ENCODE results near the gene VPS13C.
"Not testable (repeated sequence)": the region's sequence is repeated elsewhere in the genome, so short reads cannot be mapped to it uniquely, and the experiment has no call there.

VPS13C gene

DNA sequence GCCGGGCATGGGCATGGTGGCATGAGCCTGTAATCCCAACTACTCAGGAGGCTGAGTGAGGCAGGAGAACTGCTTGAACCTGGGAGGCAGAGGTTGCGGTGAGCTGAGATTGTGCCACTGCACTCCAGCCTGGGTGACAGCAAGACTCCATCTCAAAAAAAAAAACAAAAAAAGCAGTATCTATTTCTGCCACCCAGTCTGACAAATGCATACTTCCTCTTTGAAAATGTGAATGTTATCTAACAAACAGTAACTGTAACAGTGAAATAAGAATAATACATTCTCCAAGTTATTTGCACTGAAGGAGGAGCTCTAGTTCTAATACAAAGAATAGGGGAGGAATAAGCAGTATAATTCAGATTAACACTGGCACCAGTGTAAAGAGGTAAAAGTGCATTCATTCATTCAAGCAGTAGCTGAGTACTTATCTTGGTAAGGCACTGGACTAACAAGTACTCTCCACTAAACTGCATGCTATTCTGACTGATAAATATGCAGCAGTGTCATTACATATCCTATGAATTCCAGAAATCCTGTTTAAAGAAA is 12.9 kb downstream of the VPS13C start:
- in situ Hi-C loops (cut with MboI; ENCODE audit: low sequenced_read_pairs), result no loop called here

DNA sequence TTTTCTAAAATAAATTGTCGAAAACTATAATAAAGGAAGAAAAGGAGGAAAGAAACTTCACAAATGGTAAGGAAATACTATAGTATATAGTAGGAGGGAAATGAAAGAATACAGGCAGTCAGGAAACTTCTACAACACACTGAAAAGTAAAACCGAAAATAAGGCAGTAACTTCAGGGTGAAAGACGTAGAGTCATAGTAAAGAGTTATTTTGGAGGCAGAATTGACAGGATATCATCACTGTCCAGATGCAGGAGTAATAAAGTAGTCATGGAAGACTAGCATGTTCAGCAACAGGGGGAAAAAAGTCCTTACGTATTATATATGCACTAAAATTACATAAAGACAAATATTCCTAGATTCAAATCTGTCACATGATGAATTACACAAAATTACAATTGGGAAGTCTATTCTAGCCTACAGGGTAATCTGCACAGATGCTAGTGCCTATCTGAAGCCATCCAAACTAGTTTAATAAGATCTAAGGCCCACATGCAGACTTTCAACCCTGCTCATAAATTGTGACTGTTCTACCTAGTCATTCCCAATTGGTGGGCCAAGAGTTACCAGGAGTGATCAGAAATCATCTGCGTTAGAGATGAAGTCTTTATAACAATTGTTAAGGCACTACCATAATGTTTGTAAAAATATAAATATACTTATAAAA is 14.0 kb downstream of the VPS13C start:
- in situ Hi-C loops (cut with MboI; ENCODE audit: low sequenced_read_pairs), result no loop called here

DNA sequence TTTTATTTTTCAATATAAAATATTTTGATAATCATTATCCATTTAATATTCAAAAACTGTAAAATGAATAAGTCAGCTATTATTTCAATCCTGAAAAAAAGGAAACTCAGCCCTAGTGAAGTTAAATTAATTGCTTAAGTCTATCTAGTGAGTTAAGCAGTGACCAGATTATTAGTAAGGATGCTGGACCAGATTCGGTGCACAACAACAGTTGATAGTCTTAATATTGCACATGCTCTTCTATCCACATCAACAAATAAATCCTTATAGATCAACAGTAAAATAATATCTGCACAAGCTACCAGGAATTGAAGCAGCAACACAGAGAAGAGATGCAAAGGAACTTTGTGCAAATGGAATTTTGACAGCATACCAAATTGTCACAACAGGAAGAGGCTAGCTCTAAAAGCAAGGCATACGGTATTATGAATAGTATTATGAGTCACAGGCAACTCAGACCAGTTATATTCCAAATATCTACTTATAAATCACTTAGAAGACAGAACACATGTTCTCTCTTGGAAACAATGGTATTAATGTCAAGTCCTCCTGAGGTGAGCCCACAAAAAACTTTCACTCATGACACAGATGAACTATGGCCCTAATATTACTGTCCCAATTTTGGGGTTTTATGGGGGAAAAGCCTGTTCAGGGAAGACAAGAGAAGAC is 24.9 kb downstream of the VPS13C start:
- in situ Hi-C loops (cut with MboI; ENCODE audit: low sequenced_read_pairs), result no loop called here

DNA sequence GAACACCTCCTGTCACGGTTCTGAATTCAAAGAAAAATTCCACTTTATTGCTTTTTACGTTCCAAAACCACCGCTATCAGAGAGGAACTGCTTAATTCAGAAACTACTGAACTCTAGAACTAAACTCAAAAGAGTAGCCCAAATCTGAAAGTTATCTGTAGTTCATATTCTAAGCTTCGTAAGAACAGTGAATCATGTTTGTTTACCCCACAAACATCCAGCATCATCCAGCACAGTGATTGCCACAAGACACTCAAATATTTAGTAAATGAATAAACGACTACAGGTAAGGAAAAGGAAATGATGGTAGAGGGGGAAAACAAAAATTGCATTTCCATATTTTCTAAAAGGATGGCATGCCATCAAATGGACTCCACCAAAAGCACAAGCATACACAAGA is 32.3 kb downstream of the VPS13C start:
- in situ Hi-C loops (cut with MboI; ENCODE audit: low sequenced_read_pairs), result no loop called here

DNA sequence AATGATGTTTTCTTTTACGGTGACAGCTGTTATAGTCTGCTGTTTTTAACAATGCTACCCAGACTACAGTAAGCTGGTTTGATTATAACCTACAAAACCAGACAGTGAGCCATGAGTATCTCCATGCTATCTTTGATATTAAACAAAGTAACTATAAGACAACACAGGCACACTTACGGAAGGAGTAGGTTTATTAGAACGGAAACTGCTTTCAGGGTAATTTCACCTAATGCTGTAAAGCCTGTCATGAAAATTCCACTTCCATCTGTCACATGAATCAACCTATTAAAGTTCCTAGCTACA is 33.0 kb downstream of the VPS13C start:
- in situ Hi-C loops (cut with MboI; ENCODE audit: low sequenced_read_pairs), result no loop called here

DNA sequence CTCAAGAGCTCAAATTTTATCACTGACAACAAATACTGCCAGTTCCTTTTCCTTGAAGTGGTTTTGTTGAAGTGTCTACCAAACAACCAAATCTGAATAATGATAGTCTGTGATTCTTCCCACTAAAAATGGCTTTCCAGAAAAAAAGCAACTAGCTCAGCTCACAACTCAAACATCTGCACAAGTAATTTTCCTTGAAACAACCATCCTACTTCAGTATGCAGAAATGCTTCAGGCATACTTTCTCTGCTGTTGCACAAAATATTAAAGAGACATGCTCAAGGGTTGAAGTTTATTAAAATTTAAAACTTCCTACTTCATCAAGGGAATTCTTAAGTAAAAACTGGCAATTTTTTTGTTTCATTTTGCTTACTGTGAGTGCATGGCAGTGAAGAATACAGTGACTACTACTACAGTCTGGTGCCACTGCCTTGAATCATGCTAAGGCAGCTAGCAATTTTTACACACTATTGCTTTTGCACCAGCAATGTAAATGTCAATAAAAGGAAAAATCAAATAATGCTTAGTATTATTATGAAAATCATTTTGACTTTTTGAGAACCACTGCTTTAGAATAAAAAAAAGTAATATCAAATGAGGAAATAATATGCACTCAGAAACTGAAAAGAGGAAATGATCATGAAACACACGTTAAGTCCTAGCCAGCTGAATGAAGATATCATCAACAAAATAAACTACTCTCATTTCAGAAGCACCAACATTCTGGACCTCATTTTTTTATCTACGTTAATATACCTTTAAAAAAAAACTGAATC is 33.6 kb downstream of the VPS13C start:
- in situ Hi-C loops (cut with MboI; ENCODE audit: low sequenced_read_pairs), result no loop called here

DNA sequence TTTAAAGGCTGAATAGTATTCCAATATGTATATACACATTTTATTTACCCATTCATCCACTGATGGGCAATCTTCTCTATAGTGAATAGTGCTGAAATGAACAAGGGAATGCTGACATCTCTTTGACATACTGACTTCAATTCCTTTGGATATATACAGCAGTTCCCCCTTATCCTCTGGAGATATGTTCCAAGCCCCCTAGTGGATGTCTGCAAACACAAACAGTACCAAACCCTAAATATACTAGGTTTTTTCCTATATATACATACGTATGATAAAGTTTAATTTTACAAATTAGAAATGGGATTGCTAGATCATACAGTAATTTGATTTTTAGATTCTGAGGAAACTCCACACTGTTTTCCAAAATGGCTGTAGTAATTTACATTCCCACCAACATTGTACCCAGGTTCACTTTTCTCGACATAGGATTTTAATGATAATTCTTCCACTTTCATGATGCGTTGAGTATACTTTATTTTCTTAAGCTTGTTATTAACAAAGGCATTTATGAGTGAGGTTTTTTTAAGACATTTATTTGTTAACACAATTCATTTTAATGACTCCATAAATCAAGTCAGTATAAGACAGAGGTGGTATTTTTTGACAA is 38.2 kb downstream of the VPS13C start:
- in situ Hi-C loops (cut with MboI; ENCODE audit: low sequenced_read_pairs), result no loop called here

DNA sequence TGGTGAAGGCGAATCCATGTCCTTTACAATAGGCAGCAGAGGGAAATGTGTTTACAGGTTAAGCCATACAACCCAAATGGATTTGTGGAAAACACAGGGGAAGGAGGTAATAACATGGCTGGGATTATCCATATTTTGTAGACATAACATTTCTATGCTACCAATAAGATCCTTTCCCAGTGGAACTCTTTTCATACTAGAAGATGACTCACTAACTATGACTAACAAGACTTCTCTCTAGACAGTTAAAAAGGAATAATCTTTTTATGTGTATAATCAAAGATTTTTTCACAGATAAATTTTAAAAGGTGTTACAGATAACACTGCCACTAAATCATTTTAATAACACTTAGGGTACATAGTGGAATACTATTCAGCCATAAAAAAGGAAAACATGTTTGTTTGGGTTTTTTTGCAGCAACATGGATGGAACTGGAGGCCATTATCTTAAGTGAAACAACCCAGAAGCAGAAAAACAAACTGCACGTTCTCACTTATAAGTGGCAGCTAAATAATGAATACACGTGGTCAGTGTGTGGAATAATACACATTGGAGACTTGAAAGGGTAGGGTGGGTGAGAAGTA is 39.6 kb downstream of the VPS13C start:
- in situ Hi-C loops (cut with MboI; ENCODE audit: low sequenced_read_pairs), result no loop called here

DNA sequence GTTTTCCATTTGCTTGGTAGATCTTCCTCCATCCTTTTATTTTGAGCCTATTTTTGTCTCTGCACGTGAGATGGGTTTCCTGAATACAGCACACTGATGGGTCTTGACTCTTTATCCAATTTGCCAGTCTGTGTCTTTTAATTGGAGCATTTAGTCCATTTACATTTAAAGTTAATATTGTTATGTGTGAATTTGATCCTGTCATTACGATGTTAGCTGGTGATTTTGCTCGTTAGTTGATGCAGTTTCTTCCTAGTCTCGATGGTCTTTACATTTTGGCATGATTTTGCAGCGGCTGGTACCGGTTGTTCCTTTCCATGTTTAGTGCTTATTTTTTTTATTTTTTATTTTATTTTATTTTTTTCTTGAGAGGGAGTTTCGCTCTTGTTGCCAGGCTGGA is 54.9 kb downstream of the VPS13C start:
- in situ Hi-C loops (cut with MboI; ENCODE audit: low sequenced_read_pairs), result not testable (repeated sequence)

DNA sequence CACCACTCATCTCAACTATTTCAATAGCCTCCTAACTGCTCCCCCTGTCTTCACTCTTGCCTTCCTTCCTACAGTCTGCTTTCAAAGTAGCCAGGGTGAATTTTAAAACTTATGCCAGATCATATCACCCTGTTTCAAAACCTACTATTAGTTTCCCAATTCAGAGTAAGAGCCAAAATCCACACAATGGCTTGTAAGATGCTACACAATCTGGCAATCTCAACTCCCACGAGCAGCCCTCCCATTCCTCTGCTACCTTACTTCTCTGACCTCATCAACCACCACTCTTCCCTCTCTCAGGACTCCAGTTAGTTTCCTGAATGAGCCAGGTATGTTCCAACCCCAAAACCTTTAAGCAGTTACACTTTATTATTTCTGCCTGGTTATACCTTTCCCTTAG is 62.5 kb downstream of the VPS13C start:
- in situ Hi-C loops (cut with MboI; ENCODE audit: low sequenced_read_pairs), result no loop called here

DNA sequence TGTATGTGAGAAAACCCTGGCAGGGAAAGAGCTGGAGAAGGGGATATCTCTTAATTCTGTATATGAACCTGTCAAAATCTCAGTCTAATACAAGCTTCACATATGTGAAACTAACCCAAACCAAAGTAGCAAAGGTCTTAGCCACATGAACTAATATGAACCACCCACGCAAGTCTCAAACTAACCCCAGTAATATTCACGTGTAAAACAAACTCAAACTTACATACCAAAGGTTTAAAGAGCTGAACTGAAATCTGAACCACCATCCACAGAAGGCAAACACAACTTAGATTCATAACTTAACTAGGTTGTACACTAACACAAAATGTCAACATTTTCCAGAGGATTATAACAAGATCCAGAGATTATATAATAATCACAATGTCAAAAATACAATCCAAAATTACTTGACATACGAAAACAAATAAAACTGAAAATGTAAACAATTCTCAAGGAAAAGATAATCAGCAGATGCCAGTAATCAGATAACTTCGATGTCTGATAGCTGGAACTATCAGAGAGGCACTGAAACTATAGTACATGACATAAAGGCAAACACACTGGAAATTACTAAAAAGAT is 64.1 kb downstream of the VPS13C start:
- in situ Hi-C loops (cut with MboI; ENCODE audit: low sequenced_read_pairs), result no loop called here

DNA sequence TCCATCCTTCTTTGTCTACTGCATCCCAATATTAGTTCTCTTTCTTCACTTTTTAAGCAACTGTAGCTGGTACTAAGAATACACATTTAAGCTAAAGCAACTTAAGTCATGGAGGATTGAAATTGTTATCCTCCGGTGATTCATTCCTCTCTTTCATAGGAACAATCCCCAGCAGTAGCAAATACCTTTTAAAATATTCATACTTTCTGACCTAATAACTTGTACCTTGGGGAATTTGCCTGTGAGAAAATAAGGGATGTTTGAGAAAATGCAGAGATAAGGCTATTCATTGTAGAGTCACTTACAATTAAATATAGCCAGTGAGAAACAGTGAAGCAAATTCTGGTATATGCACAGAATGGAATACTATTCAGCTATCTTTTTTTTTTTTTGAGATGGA is 66.0 kb downstream of the VPS13C start:
- in situ Hi-C loops (cut with MboI; ENCODE audit: low sequenced_read_pairs), result no loop called here

DNA sequence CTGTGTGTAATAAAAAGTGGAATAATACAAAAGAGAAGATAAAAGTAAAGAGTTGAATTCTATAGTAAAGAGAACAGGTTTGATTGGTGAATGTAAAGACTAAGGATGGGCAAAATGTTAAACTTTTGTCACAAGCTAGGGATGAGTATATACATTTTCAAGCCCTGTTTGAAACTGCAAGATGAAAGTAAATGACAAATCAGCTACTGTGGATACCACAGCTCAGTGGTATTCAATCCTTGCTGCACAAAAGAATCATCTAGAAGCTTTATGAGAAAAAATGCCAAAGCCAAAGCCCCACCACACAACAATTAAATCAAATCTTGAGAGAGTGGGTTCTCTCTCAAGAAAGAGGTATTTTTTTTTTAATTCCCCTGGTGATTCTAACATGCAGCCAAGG is 67.7 kb downstream of the VPS13C start:
- in situ Hi-C loops (cut with MboI; ENCODE audit: low sequenced_read_pairs), result no loop called here

DNA sequence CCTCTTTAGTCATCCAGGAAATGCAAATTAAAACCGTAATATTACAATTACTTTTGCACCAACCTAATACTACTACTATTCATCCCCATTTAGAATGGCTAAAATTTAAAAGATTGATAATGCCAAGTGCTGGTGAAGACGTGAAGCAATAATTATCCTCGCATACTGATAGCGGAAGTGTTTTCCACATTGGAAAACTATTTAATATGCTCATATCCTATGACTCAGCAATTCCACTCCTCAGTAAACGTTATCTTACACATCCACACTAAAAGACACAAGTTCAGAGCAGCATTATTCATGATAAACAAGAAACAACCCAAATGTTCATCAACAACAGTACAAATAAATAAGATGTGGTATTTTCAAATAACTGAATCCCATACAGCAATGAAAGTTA is 70.6 kb downstream of the VPS13C start:
- in situ Hi-C loops (cut with MboI; ENCODE audit: low sequenced_read_pairs), result no loop called here

DNA sequence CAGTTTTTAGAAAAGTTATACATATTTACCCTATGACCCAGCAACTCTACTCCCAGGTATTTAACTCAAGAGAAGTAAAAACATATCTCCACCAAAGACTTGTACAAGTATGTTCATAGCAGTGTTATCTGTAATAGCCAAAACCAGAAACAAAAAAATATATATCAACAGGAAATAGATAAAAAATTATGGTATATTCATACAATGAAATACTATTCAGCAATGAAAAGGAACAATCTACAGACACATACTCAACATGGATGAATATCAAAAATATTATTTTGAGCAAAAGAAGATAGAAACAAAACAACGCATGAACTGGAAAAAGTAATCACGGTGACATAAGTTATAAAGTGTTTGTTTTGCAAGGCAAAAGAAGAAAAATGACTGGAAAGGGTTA is 72.4 kb downstream of the VPS13C start:
- in situ Hi-C loops (cut with MboI; ENCODE audit: low sequenced_read_pairs), result no loop called here

DNA sequence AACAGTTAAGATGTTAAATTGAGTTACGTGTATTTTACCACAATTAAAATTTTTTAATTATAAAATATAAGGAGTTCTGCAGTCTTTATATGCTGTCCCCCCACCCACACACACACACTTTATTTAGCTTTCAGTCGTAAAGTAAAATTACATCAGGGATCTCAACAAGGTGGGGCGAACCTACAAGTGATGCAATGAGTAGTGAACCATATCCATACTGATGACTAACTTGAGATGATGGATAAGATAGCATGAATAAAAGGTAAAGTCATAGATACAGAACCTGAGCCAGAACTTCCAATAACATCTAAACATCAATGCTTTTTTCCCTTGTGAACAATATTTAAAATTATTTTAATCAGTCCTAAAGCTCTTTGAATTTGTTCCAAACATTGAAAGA is 77.2 kb downstream of the VPS13C start:
- in situ Hi-C loops (cut with MboI; ENCODE audit: low sequenced_read_pairs), result no loop called here

DNA sequence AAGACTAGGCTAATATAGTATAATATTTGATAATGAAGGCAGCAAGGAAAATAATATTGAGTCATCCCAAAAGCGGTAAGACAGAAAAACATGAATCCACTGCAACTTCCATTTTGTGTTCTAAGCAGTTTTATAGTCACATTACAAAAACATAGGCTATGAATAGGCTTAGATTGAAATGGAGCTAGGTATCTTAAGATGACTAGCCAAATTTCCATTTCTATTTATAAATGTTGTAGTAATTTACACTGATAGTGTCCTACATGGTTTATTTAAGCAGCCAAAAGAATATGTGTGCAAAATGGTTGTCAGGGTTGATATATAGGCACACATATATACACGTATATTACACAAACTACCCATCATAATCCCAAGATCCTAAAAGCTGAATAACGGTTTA is 82.0 kb downstream of the VPS13C start:
- in situ Hi-C loops (cut with MboI; ENCODE audit: low sequenced_read_pairs), result no loop called here

DNA sequence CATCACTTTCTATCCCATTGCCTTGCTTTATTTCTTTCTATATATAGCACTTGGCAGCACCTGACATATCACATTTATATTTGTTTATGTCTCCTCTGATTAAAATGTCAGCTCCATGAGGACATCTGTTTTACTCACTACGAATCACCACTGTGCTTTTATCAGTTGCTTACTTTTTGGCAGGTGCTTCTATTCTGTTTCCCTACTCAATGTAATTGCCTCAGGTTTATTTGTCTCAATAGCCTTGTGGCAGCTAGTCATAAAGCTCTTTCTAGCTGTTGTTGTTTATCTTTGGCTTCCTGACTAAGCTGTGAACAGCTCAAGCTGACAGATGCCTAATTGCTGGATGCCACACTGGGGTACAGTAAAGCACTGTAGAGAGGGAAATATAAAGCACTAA is 85.5 kb downstream of the VPS13C start:
- in situ Hi-C loops (cut with MboI; ENCODE audit: low sequenced_read_pairs), result no loop called here

DNA sequence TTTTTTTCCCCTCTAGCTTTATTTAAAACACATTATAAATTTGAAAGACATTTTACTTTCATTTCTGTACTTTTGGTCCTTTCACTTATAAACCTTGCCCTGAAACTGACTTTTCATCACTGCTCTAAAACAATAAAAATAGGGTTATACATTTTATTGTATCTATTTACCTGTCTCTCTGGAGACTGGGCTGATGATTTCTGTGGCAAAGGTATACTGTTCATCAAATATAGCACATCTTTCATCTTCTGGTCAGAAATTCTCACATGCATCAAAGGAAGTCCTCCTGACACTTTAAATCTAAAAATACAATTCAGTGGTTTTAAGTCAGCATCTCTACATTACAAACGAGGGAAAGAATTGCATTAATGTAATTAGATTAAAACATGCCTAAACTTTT is 86.1 kb downstream of the VPS13C start:
- in situ Hi-C loops (cut with MboI; ENCODE audit: low sequenced_read_pairs), result no loop called here

DNA sequence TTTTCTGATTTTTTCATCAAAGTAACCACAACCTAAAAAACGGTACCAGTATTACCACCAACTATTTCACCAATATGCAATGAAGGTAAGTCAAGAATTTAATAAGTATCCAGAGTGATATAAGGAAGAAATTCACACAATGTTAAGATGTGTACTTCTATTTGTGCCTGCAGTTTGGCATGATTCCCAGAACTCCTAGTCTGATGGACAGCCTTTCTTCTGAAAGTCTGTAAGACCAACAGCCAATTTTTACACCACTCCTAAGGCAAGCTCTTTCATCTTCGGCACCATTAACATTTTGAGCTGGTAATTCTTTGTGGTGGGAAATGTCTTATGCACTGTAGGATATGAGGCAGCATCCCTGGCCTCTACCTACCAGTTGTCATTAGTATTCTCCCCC is 108.3 kb downstream of the VPS13C start:
- in situ Hi-C loops (cut with MboI; ENCODE audit: low sequenced_read_pairs), result no loop called here

DNA sequence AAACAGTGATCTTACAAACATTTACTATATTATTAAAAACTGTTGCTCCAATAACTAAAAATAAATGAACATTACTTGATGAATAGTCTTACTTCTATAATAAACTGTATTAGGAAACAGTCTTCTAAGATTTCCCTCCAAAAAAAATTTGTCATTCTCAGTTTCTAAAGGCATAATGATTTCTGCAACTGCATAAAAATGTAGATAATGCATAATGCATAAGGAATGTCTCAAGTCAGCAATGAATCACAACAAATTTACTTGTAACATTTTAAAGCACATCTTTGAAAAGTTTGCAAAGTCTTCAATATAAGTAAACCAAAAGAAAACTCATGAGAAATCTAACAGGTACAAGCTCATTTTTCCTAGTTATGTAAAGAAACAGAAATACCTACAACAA is 113.5 kb downstream of the VPS13C start:
- in situ Hi-C loops (cut with MboI; ENCODE audit: low sequenced_read_pairs), result no loop called here
